Kidney (tissue), 14 donors: ENCODE results near the gene CARNS1. TPM values are rescaled to one million over a fixed set of nuclear protein-coding genes. Genes with fewer than 3 reads are reported as not detected.
A peak's percentile ranks its signal among the peaks of the same experiment; 100 is the strongest.

Experiments used
- DNase-seq, 5 donors: peaks; one replicate each; pipeline ENCODE4 v3.0.0-alpha.2; 2013 to 2020
- FAIRE-seq: peaks from 2 replicates; lab custom pipeline; 2012; peaks lifted over from hg19 to GRCh38; lab: Jason Lieb, UNC
- H3K27ac ChIP-seq, 2 donors: one replicate each; pipeline ENCODE4 v1.7.0; 2013; ENCODE audit warnings: low read depth in 2 of 2, low read length in 2 of 2, inconsistent platforms in 1 of 2
- H3K27me3 ChIP-seq: one replicate; pipeline ENCODE4 v1.7.1; 2013; ENCODE audit warnings: low read length, inconsistent platforms; ENCODE audit not compliant: control insufficient read depth, insufficient read depth
- H3K36me3 ChIP-seq, 3 donors: one replicate each; pipeline versions ENCODE4 v1.7.0 to v1.7.1; 2013; ENCODE audit warnings: low read length in 3 of 3, control low read depth in 1 of 3, inconsistent platforms in 1 of 3; ENCODE audit not compliant: insufficient read depth in 3 of 3, control insufficient read depth in 2 of 3
- H3K4me1 ChIP-seq, 3 donors: one replicate each; pipeline versions ENCODE4 v1.7.0 to v1.7.1; 2013; ENCODE audit warnings: low read length in 3 of 3, inconsistent platforms in 1 of 3, low read depth in 1 of 3; ENCODE audit not compliant: control insufficient read depth in 2 of 3, insufficient read depth in 2 of 3
- H3K4me3 ChIP-seq, 3 donors: one replicate each; pipeline versions ENCODE4 v1.7.0 to v1.8.1; 2013; ENCODE audit warnings: low read length in 3 of 3, control low read depth in 1 of 3, inconsistent platforms in 1 of 3
- H3K9ac ChIP-seq, 3 donors: one replicate each; pipeline versions ENCODE4 v1.7.0 to v1.7.1; 2013; ENCODE audit warnings: low read length in 3 of 3, control low read depth in 1 of 3, inconsistent platforms in 1 of 3
- H3K9me3 ChIP-seq, 3 donors: one replicate each; pipeline versions ENCODE4 v1.7.0 to v1.7.1; 2013; ENCODE audit warnings: low read length in 3 of 3, control low read depth in 1 of 3, inconsistent platforms in 1 of 3; ENCODE audit not compliant: control insufficient read depth in 2 of 3, insufficient read depth in 1 of 3
- intact Hi-C: fragments of 100-400 bp; cut with DNase I; formaldehyde crosslinking; loops from one replicate; pipeline ENCODE4 v1.11.1; 2022
- polyA plus RNA-seq: library from polyadenylated mRNA; stranded (reverse); fragments of 350-450 nt; fragmentation: Illumina TruSeq; extraction: RNeasy Lipid Tissue Mini Kit (QIAGEN cat#74804); gene quantifications from one replicate; pipeline ENCODE4 v1.2.3, GENCODE V29; 2014; ENCODE audit warnings: low read depth, low replicate concordance; ENCODE audit not compliant: insufficient read depth
- total RNA-seq: library from RNA; stranded (reverse); fragmentation: NEBNext Ultra II Directional; extraction: Animal tissue kit (Norgen Biotek cat#: 25700); gene quantifications from one replicate; pipeline ENCODE4 v1.2.1, GENCODE V29; 2021
- TF ChIP-seq, protein P1 (sequence below): IDR thresholded peaks from 3 replicates; pipeline ENCODE4 v1.5.1; 2012; ENCODE audit warnings: mild to moderate bottlenecking, moderate library complexity, borderline replicate concordance; ENCODE audit not compliant: insufficient read depth; ENCODE audit errors: extremely low read depth
- donor health status: control.
- donor health status: control.
- donor health status: control.
- donor health status: control.
- donor health status: control.
- donor health status: DM: yes; HTN: yes; CAD: no.
- donor health status: Normal renal cell carcinoma (clear cell type).

The CARNS1 gene
- total and polyA plus RNA-seq, 2 donors from 2014 or later, result 0.80 to 1.7 TPM

DNA sequence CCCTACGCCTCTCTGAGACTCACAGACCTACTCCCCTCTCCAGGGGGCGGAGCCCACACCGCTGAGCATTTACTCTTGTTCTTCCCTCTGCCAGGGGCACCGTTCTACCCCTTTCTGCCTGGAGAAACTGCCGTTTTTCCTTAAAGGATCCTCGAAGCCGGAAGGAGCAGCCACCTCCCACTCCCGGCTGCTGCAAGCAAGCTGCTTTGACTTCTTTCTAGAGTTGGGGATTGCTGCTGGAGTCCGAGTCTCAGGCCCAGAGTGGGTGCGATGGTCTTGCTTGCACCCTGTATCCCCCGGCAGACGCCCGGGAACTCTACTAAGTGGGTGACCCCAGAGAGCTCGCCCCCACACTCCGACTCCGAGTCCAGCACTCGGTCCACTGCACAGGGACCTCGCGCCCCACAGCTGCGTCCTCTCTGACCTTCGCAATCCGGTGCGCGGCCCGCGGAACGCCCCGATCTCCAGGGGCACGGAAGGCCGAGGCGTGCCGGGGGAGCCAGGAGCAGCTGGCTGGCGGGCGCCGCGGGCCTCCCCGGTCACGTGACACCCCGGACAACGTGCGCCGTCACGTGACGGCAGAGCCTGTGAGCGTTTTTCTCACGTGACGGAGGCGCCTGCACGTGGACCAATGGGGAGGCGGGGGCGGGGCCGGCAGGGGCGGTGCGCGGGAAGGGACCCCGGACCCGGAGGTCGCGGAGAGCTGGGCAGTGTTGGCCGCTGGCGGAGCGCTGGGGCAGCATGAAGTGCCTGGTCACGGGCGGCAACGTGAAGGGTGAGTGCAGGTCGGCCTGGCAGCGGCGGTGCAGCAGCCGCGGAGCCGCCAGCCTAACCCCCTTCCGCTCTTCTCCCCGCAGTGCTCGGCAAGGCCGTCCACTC, 23.9 kb upstream of the CARNS1 start, which contains the start of gene RAD9A:
RAD9A (plus strand) TSS at position 683 of the 879 bp plus-strand sequence; CDS start at position 742, 59 bp downstream.
- Histone ChIP-seq H3K9ac (peak within 1 kb of the TSS; percentile 21 to 86 (median 51)), H3K27ac (peak within 1 kb of the TSS; percentile 71 to 78), H3K9me3 (no peaks in the 10 kb centered on the region), H3K4me3 (peak within 1 kb of the TSS; percentile 70 to 80 (median 75)), H3K27me3 (no peaks in the 10 kb centered on the region), H3K36me3 (no peaks in the 10 kb centered on the region), H3K4me1 (peaks cover 0 to 10% (median 4%) of the 10 kb centered on the region in 3 donors)
- TF ChIP-seq, protein P1, sequence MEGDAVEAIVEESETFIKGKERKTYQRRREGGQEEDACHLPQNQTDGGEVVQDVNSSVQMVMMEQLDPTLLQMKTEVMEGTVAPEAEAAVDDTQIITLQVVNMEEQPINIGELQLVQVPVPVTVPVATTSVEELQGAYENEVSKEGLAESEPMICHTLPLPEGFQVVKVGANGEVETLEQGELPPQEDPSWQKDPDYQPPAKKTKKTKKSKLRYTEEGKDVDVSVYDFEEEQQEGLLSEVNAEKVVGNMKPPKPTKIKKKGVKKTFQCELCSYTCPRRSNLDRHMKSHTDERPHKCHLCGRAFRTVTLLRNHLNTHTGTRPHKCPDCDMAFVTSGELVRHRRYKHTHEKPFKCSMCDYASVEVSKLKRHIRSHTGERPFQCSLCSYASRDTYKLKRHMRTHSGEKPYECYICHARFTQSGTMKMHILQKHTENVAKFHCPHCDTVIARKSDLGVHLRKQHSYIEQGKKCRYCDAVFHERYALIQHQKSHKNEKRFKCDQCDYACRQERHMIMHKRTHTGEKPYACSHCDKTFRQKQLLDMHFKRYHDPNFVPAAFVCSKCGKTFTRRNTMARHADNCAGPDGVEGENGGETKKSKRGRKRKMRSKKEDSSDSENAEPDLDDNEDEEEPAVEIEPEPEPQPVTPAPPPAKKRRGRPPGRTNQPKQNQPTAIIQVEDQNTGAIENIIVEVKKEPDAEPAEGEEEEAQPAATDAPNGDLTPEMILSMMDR, result no peak
- intact Hi-C loops, result no loop called here
- DNase-seq, result peak; percentile 95 to 99 (median 97)
- FAIRE-seq, result no peak

DNA sequence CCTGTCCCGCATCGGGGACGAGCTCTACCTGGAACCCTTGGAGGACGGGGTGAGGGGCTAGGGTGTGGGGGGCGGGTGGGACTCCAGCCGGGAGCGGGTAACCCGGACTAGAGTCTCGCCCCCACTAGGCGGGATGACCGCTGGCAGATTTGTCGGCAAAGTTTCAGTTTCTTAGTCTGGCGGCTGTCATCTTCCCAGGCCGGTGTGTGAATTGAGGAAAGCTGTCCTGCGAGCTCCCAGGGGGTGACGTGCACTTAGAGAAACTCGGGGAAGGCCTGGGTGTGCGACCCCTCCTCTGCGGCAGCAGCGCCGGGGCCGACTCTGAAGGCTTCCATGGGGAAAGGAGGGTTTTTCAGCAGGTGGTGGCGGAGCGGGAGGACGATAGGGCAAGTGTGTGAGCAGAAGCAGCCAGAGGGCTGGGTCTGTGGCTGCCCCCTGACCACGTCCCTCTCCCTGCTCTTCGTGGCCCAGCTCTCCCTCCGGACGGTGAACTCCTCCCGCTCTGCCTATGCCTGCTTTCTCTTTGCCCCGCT, 23.2 kb upstream of the CARNS1 start:
- H3K9ac ChIP-seq, result peak overlapping the region in 2 of 3 donors; percentile 18 to 67
- H3K27me3 ChIP-seq, result no peaks in the 10 kb centered on the region
- peaks cover 0 to 10% (median 4%) of the 10 kb centered on the region in 3 donors for H3K4me1 ChIP-seq
- peak overlapping the region; percentile 54 to 80 (median 63) for H3K4me3 ChIP-seq
- no peak for DNase-seq
- TF ChIP-seq, protein P1, result no peak
- H3K9me3 ChIP-seq, result no peaks in the 10 kb centered on the region
- intact Hi-C loops, result no loop called here
- no peak for FAIRE-seq
- peaks cover 0 to under 1% (median 0%) of the 10 kb centered on the region in 3 donors for H3K36me3 ChIP-seq
- peak overlapping the region in 1 of 2 donors; percentile 71 for H3K27ac ChIP-seq

DNA sequence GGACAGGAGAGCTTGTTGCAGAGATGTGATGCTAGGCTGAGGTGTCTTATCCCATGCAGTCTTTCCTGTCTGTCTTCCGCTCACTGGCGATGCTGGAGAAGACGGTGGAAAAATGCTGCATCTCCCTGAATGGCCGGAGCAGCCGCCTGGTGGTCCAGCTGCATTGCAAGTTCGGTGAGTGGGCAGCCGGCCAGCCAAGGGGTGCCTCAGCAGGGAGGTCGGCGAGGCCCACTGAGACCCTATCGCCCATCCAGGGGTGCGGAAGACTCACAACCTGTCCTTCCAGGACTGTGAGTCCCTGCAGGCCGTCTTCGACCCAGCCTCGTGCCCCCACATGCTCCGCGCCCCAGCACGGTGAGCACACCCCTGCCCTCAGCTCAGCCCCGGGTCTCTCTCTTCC, 22.0 kb upstream of the CARNS1 start:
- DNase-seq (no peak), FAIRE-seq (no peak)
- TF ChIP-seq, protein P1, result no peak
- no peaks in the 10 kb centered on the region for H3K27me3 ChIP-seq
- H3K27ac ChIP-seq, result no peak overlapping the region
- no peaks in the 10 kb centered on the region for H3K9me3 ChIP-seq
- H3K9ac ChIP-seq, result no peak overlapping the region
- intact Hi-C loops, result no loop called here
- H3K36me3 ChIP-seq, result peaks cover 0 to 13% (median 2%) of the 10 kb centered on the region in 3 donors
- H3K4me3 ChIP-seq, result no peak overlapping the region
- peaks cover 0 to 10% (median 4%) of the 10 kb centered on the region in 3 donors for H3K4me1 ChIP-seq
